22Rv1 (cell line): Measurements from ENCODE around the gene SUSD4.

ENCODE experiments used
- ZFX ChIP-seq: fragments of 450-650 bp; IDR thresholded peaks from 2 replicates; pipeline ENCODE4 v1.6.1; 2017; ENCODE audit warnings: antibody characterized with exemption, borderline replicate concordance
- TF ChIP-seq, protein P1 (sequence below): fragments of 450-650 bp; IDR thresholded peaks from 2 replicates; pipeline ENCODE4 v1.5.1; 2017; ENCODE audit warnings: mild to moderate bottlenecking

DNA sequence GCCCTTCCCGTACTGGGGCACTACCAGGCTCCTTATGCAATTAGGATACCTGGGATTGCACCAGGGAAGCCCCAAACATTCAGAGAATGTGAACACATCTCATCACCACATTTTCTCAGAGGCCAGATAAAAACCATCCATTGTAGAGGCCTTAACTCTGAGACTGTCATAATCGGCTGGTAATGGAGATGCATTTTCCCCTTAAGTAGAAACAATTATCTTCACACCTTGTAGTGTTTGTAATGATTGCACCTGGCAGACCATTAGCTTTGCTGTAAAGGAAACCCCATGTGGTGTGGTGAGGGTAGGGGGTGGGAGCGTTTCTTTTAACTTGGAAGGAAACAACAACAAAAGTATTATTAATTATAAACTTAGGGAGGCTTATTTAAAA is 131.0 kb downstream of the SUSD4 start:
- TF ChIP-seq ZFX = no peak
- TF ChIP-seq, protein P1, sequence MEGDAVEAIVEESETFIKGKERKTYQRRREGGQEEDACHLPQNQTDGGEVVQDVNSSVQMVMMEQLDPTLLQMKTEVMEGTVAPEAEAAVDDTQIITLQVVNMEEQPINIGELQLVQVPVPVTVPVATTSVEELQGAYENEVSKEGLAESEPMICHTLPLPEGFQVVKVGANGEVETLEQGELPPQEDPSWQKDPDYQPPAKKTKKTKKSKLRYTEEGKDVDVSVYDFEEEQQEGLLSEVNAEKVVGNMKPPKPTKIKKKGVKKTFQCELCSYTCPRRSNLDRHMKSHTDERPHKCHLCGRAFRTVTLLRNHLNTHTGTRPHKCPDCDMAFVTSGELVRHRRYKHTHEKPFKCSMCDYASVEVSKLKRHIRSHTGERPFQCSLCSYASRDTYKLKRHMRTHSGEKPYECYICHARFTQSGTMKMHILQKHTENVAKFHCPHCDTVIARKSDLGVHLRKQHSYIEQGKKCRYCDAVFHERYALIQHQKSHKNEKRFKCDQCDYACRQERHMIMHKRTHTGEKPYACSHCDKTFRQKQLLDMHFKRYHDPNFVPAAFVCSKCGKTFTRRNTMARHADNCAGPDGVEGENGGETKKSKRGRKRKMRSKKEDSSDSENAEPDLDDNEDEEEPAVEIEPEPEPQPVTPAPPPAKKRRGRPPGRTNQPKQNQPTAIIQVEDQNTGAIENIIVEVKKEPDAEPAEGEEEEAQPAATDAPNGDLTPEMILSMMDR = no peak
